Muscle layer of colon (tissue), 2 donors: ENCODE measurements around the gene MYOT.

ENCODE experiments used
- H3K27ac ChIP-seq: one replicate; pipeline ENCODE4 v1.7.0; 2013; ENCODE audit warnings: low read depth, mild to moderate bottlenecking, low read length, moderate library complexity
- H3K27me3 ChIP-seq, 2 donors: one replicate each; pipeline ENCODE4 v1.7.0; 2013; ENCODE audit warnings: low read length in 2 of 2, mild to moderate bottlenecking in 2 of 2; ENCODE audit not compliant: insufficient read depth in 2 of 2, control insufficient read depth in 1 of 2
- H3K36me3 ChIP-seq: one replicate; pipeline ENCODE4 v1.7.0; 2013; ENCODE audit warnings: mild to moderate bottlenecking, low read length; ENCODE audit not compliant: insufficient read depth
- H3K4me1 ChIP-seq: one replicate; pipeline ENCODE4 v1.7.0; 2013; ENCODE audit warnings: mild to moderate bottlenecking, low read length; ENCODE audit not compliant: insufficient read depth
- H3K4me3 ChIP-seq, 2 donors: one replicate each; pipeline ENCODE4 v1.7.0; 2013; ENCODE audit warnings: low read length in 2 of 2, low read depth in 1 of 2, mild to moderate bottlenecking in 1 of 2, moderate library complexity in 1 of 2
- H3K9ac ChIP-seq: one replicate; pipeline ENCODE4 v1.7.0; 2013; ENCODE audit warnings: low read length
- H3K9me3 ChIP-seq: one replicate; pipeline ENCODE4 v1.7.0; 2013; ENCODE audit warnings: mild to moderate bottlenecking, low read length
- donor health status: abdominal sarcoma.
- donor health status: Adenocarcinoma of cecum.

Gene MYOT

GRCh38 chr5:137867664-137868063, at the start of gene MYOT:
Gene MYOT (plus strand): TSS chr5:137867860. CDS start chr5:137870652, 2,792 bp downstream.
- Histone ChIP-seq H3K9ac (no peak within 1 kb of the TSS), H3K4me1 (no peaks in the 10 kb centered on the region), H3K36me3 (no peaks in the 10 kb centered on the region), H3K9me3 (no peaks in the 10 kb centered on the region), H3K4me3 (no peak within 1 kb of the TSS), H3K27me3 (no peaks in the 10 kb centered on the region), H3K27ac (no peak within 1 kb of the TSS)

GRCh38 chr5:137819766-137820165, 47.9 kb upstream of the MYOT start:
- no peaks in the 10 kb centered on the region for H3K9me3 ChIP-seq
- peaks cover 12% of the 10 kb centered on the region for H3K4me1 ChIP-seq
- no peaks in the 10 kb centered on the region for H3K27me3 ChIP-seq
- no peak overlapping the region for H3K27ac ChIP-seq
- H3K9ac ChIP-seq, result no peak overlapping the region
- H3K4me3 ChIP-seq, result no peak overlapping the region
- H3K36me3 ChIP-seq, result no peaks in the 10 kb centered on the region

GRCh38 chr5:137822158-137822764, 45.4 kb upstream of the MYOT start:
- Histone ChIP-seq H3K27ac (no peak overlapping the region), H3K4me3 (no peak overlapping the region), H3K27me3 (no peaks in the 10 kb centered on the region), H3K9ac (no peak overlapping the region), H3K36me3 (no peaks in the 10 kb centered on the region), H3K4me1 (no peaks in the 10 kb centered on the region), H3K9me3 (no peaks in the 10 kb centered on the region)

- H3K27me3 ChIP-seq, result no peaks in the 10 kb centered on the region
- no peak overlapping the region for H3K4me3 ChIP-seq
- H3K9me3 ChIP-seq, result no peaks in the 10 kb centered on the region
- H3K4me1 ChIP-seq, result no peaks in the 10 kb centered on the region
- H3K36me3 ChIP-seq, result no peaks in the 10 kb centered on the region
- no peak overlapping the region for H3K9ac ChIP-seq
- H3K27ac ChIP-seq, result no peak overlapping the region
Observed at GRCh38 chr5:137822984-137823383, 44.7 kb upstream of the MYOT start.

- no peaks in the 10 kb centered on the region for H3K4me1 ChIP-seq
- no peak overlapping the region for H3K9ac ChIP-seq
- H3K27ac ChIP-seq, result no peak overlapping the region
- no peak overlapping the region for H3K4me3 ChIP-seq
- no peaks in the 10 kb centered on the region for H3K9me3 ChIP-seq
- no peaks in the 10 kb centered on the region for H3K27me3 ChIP-seq
- H3K36me3 ChIP-seq, result no peaks in the 10 kb centered on the region
Observed at GRCh38 chr5:137825165-137825564, 42.5 kb upstream of the MYOT start.

GRCh38 chr5:137826067-137826466, 41.6 kb upstream of the MYOT start:
- H3K27ac ChIP-seq, result no peak overlapping the region

GRCh38 chr5:137828180-137828579, 39.5 kb upstream of the MYOT start:
- no peak overlapping the region for H3K27ac ChIP-seq
- no peaks in the 10 kb centered on the region for H3K9me3 ChIP-seq
- H3K4me3 ChIP-seq, result no peak overlapping the region
- no peak overlapping the region for H3K9ac ChIP-seq
- no peaks in the 10 kb centered on the region for H3K27me3 ChIP-seq
- no peaks in the 10 kb centered on the region for H3K36me3 ChIP-seq
- H3K4me1 ChIP-seq, result no peaks in the 10 kb centered on the region

More at GRCh38 chr5:137826067-137826466, 41.6 kb upstream of the MYOT start:
- Histone ChIP-seq H3K4me3 (no peak overlapping the region), H3K27me3 (no peaks in the 10 kb centered on the region), H3K36me3 (no peaks in the 10 kb centered on the region), H3K9me3 (no peaks in the 10 kb centered on the region), H3K4me1 (no peaks in the 10 kb centered on the region), H3K9ac (no peak overlapping the region)

- Histone ChIP-seq H3K36me3 (no peaks in the 10 kb centered on the region), H3K27me3 (no peaks in the 10 kb centered on the region), H3K9me3 (no peaks in the 10 kb centered on the region), H3K4me3 (no peak overlapping the region), H3K9ac (no peak overlapping the region), H3K4me1 (no peaks in the 10 kb centered on the region), H3K27ac (no peak overlapping the region)
Observed at GRCh38 chr5:137828664-137829063, 39.0 kb upstream of the MYOT start.

GRCh38 chr5:137831105-137831504, 36.6 kb upstream of the MYOT start:
- Histone ChIP-seq H3K36me3 (no peaks in the 10 kb centered on the region), H3K4me3 (no peak overlapping the region), H3K27ac (no peak overlapping the region), H3K27me3 (no peaks in the 10 kb centered on the region), H3K4me1 (no peaks in the 10 kb centered on the region), H3K9ac (no peak overlapping the region), H3K9me3 (no peaks in the 10 kb centered on the region)

GRCh38 chr5:137831526-137831925, 36.1 kb upstream of the MYOT start:
- Histone ChIP-seq H3K4me3 (no peak overlapping the region), H3K36me3 (no peaks in the 10 kb centered on the region), H3K27me3 (no peaks in the 10 kb centered on the region), H3K4me1 (peaks cover 3% of the 10 kb centered on the region), H3K9me3 (no peaks in the 10 kb centered on the region), H3K9ac (no peak overlapping the region), H3K27ac (no peak overlapping the region)

- no peak overlapping the region for H3K4me3 ChIP-seq
- H3K9me3 ChIP-seq, result no peaks in the 10 kb centered on the region
- no peaks in the 10 kb centered on the region for H3K36me3 ChIP-seq
- no peak overlapping the region for H3K9ac ChIP-seq
- peaks cover 10% of the 10 kb centered on the region for H3K4me1 ChIP-seq
- no peak overlapping the region for H3K27ac ChIP-seq
- H3K27me3 ChIP-seq, result no peaks in the 10 kb centered on the region
Observed at GRCh38 chr5:137832416-137832815, 35.2 kb upstream of the MYOT start.

GRCh38 chr5:137833463-137833862, 34.2 kb upstream of the MYOT start:
- Histone ChIP-seq H3K27me3 (no peaks in the 10 kb centered on the region), H3K9ac (no peak overlapping the region), H3K4me3 (no peak overlapping the region), H3K4me1 (peaks cover 10% of the 10 kb centered on the region), H3K9me3 (no peaks in the 10 kb centered on the region), H3K27ac (no peak overlapping the region), H3K36me3 (no peaks in the 10 kb centered on the region)
